HG03095 (cell line): Measurements from ENCODE around the gene CST9L.
"Not testable (repeated sequence)": the region's sequence is repeated elsewhere in the genome, so short reads cannot be mapped to it uniquely, and the experiment has no call there.

Source experiments
- ATAC-seq: cut with Tn5 transposase; IDR thresholded peaks from one replicate; pipeline ENCODE4 v1.9.1; 2021; ENCODE audit warnings: moderate library complexity; ENCODE audit not compliant: unreplicated experiment

Gene CST9L

GRCh38 chr20:23586735-23587525, 18.6 kb upstream of the CST9L start:
- no peak for ATAC-seq

- no peak for ATAC-seq
Measured at GRCh38 chr20:23585808-23586734, 17.8 kb upstream of the CST9L start.

GRCh38 chr20:23585449-23585807, 17.1 kb upstream of the CST9L start:
- no peak for ATAC-seq

GRCh38 chr20:23584434-23585199, 16.3 kb upstream of the CST9L start:
- ATAC-seq: no peak

- ATAC-seq: no peak
Measured at GRCh38 chr20:23583526-23583925, 15.2 kb upstream of the CST9L start.

- ATAC-seq: no peak
Measured at GRCh38 chr20:23582293-23582692, 14.0 kb upstream of the CST9L start.

- ATAC-seq: not testable (repeated sequence)
Measured at GRCh38 chr20:23581833-23582232, 13.5 kb upstream of the CST9L start.

GRCh38 chr20:23574977-23575376, 6.7 kb upstream of the CST9L start:
- no peak for ATAC-seq

GRCh38 chr20:23570178-23570760, 2.0 kb upstream of the CST9L start:
- no peak for ATAC-seq

- no peak for ATAC-seq
Measured at GRCh38 chr20:23569570-23569969, 1.3 kb upstream of the CST9L start.

- no peak for ATAC-seq
Measured at GRCh38 chr20:23568971-23569330, 667 bp upstream of the CST9L start.

- no peak for ATAC-seq
Measured at GRCh38 chr20:23566199-23566932, 1.9 kb downstream of the CST9L start.

GRCh38 chr20:23565503-23566045, 2.7 kb downstream of the CST9L start:
- no peak for ATAC-seq

GRCh38 chr20:23564927-23565326, 3.4 kb downstream of the CST9L start:
- no peak for ATAC-seq

- no peak for ATAC-seq
Measured at GRCh38 chr20:23562721-23563342, 5.5 kb downstream of the CST9L start.

- no peak for ATAC-seq
Measured at GRCh38 chr20:23554401-23554800, 13.9 kb downstream of the CST9L start.

GRCh38 chr20:23551786-23552185, 16.5 kb downstream of the CST9L start:
- no peak for ATAC-seq

- no peak for ATAC-seq
Measured at GRCh38 chr20:23551383-23551782, 16.9 kb downstream of the CST9L start.

- ATAC-seq: no peak
Measured at GRCh38 chr20:23550227-23550626, 18.1 kb downstream of the CST9L start.

- ATAC-seq: no peak
Measured at GRCh38 chr20:23548408-23548807, 19.9 kb downstream of the CST9L start.
